HEK293T (cell line): ENCODE measurements around the gene SCNN1A.

ENCODE experiments used
- CTCF ChIA-PET: fragments of 350-600 bp; formaldehyde crosslinking; extraction: SDS; loops from one replicate; lab custom pipeline; 2021; ENCODE audit warnings: antibody characterized with exemption, inconsistent platforms; lab: Yijun Ruan, JAX
- POLR2A ChIA-PET: fragments of 350-600 bp; formaldehyde crosslinking; extraction: SDS; loops from one replicate; lab custom pipeline; 2020; ENCODE audit warnings: antibody characterized with exemption, inconsistent platforms; lab: Yijun Ruan, JAX
- DNase-seq: peaks from one replicate; pipeline ENCODE4 v3.0.0; 2012; ENCODE audit warnings: mixed read lengths; ENCODE audit errors: extremely low spot score
- ARNT ChIP-seq: fragments of 450-650 bp; IDR thresholded peaks from 2 replicates; pipeline ENCODE4 v1.6.1; 2017; ENCODE audit warnings: mild to moderate bottlenecking
- BHLHE40 ChIP-seq: fragments of 450-650 bp; IDR thresholded peaks from 2 replicates; pipeline ENCODE4 v1.6.1; 2016; ENCODE audit warnings: mild to moderate bottlenecking, moderate library complexity, borderline replicate concordance
- CTBP1 ChIP-seq: fragments of 450-650 bp; IDR thresholded peaks from 2 replicates; pipeline ENCODE4 v1.6.1; 2016; ENCODE audit warnings: borderline replicate concordance
- ELF4 ChIP-seq: fragments of 450-650 bp; IDR thresholded peaks from 2 replicates; pipeline ENCODE4 v1.6.1; 2017; ENCODE audit warnings: antibody characterized with exemption
- FOXA1 ChIP-seq: fragments of 450-650 bp; IDR thresholded peaks from 2 replicates; pipeline ENCODE4 v1.6.1; 2016; ENCODE audit warnings: mild to moderate bottlenecking
- FOXK2 ChIP-seq: fragments of 450-650 bp; IDR thresholded peaks from 2 replicates; pipeline ENCODE4 v1.6.1; 2016; ENCODE audit warnings: mild to moderate bottlenecking
- FOXM1 ChIP-seq: fragments of 450-650 bp; IDR thresholded peaks from 2 replicates; pipeline ENCODE4 v1.6.1; 2017; ENCODE audit warnings: mild to moderate bottlenecking, borderline replicate concordance
- HDGF ChIP-seq: fragments of 450-650 bp; IDR thresholded peaks from 2 replicates; pipeline ENCODE4 v1.6.1; 2017; ENCODE audit warnings: antibody characterized with exemption, borderline replicate concordance
- L3MBTL2 ChIP-seq: fragments of 450-650 bp; conservative IDR thresholded peaks from 2 replicates; pipeline ENCODE4 v1.6.1; 2016; ENCODE audit warnings: mild to moderate bottlenecking
- LEF1 ChIP-seq: fragments of 450-650 bp; IDR thresholded peaks from 2 replicates; pipeline ENCODE4 v1.6.1; 2017; ENCODE audit warnings: mild to moderate bottlenecking, borderline replicate concordance
- NFRKB ChIP-seq: fragments of 450-650 bp; IDR thresholded peaks from 2 replicates; pipeline ENCODE4 v1.6.1; 2016; ENCODE audit warnings: mild to moderate bottlenecking, moderate library complexity
- SP1 ChIP-seq: fragments of 450-650 bp; IDR thresholded peaks from 2 replicates; pipeline ENCODE4 v1.6.1; 2017
- SUZ12 ChIP-seq: fragments of 450-650 bp; IDR thresholded peaks from 2 replicates; pipeline ENCODE4 v1.6.1; 2016; ENCODE audit warnings: mild to moderate bottlenecking
- TARDBP ChIP-seq: fragments of 450-650 bp; IDR thresholded peaks from 2 replicates; pipeline ENCODE4 v1.6.1; 2016
- ZNF384 ChIP-seq: fragments of 450-650 bp; IDR thresholded peaks from 2 replicates; pipeline ENCODE4 v1.6.1; 2016
- TF ChIP-seq, protein P1 (sequence below): fragments of 450-650 bp; IDR thresholded peaks from 2 replicates; pipeline ENCODE4 v1.6.1; 2016

SCNN1A gene

GRCh38 chr12:6380141-6381121, 5.1 kb upstream of the SCNN1A start:
- TF ChIP-seq CTBP1 (no peak), SUZ12 (no peak), ZNF384 (no peak), ARNT (no peak), L3MBTL2 (no peak), TARDBP (no peak), FOXM1 (no peak), BHLHE40 (no peak), ELF4 (no peak), FOXK2 (no peak), SP1 (no peak), FOXA1 (no peak), LEF1 (no peak), NFRKB (no peak), HDGF (no peak)
- TF ChIP-seq, protein P1, sequence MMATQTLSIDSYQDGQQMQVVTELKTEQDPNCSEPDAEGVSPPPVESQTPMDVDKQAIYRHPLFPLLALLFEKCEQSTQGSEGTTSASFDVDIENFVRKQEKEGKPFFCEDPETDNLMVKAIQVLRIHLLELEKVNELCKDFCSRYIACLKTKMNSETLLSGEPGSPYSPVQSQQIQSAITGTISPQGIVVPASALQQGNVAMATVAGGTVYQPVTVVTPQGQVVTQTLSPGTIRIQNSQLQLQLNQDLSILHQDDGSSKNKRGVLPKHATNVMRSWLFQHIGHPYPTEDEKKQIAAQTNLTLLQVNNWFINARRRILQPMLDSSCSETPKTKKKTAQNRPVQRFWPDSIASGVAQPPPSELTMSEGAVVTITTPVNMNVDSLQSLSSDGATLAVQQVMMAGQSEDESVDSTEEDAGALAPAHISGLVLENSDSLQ: no peak
- POLR2A ChIA-PET: interaction anchor here (2.6 kb wide), 1 partner anchor 10 kb away, joined by 5 read pairs; no protein-coding TSS in a partner anchor
- CTCF ChIA-PET: no interaction called here
- DNase-seq: no peak

GRCh38 chr12:6378709-6379472, 3.5 kb upstream of the SCNN1A start:
- TF ChIP-seq FOXK2 (no peak), BHLHE40 (no peak), ELF4 (no peak), SUZ12 (no peak)
- TF ChIP-seq, protein P1: no peak
- CTCF ChIA-PET: no interaction called here
- POLR2A ChIA-PET: interaction anchor here (1.1 to 1.5 kb wide), 2 partner anchors 37 to 43 kb away, joined by 3 read pairs; partner anchors contain the start of gene TNFRSF1A
- no peak for DNase-seq

DNA sequence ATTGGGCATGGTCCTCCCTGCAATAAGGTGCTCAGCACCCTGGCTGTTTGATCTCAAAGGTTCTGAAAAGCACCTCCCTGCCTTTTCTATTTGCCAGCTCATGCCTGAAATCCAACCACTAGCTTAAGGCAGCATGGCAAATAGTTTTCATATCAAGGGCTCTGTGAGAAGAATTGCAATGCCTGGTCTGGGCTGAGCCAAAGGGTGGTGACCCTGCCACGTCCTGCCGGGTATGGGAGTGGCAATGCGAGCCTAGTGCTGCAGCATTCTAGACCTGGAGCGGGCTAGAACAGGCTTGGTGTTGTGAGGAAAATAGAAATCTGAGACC, 2.3 kb upstream of the SCNN1A start:
- DNase-seq: no peak
- ChIA-PET POLR2A (interaction anchor here (0.9 to 1.5 kb wide), 2 partner anchors 15 to 36 kb away, joined by 3 read pairs; partner anchors contain the start of gene TNFRSF1A), CTCF (no interaction called here)
- no peak for TF ChIP-seq SUZ12
- no peak for TF ChIP-seq LEF1
- TF ChIP-seq ARNT: no peak
- TF ChIP-seq SP1: no peak
- no peak for TF ChIP-seq CTBP1
- TF ChIP-seq, protein P1: no peak
- no peak for TF ChIP-seq FOXK2
- TF ChIP-seq BHLHE40: no peak
- TF ChIP-seq ZNF384: no peak
- no peak for TF ChIP-seq HDGF
- TF ChIP-seq FOXM1: no peak
- TF ChIP-seq TARDBP: no peak
- no peak for TF ChIP-seq L3MBTL2
- TF ChIP-seq FOXA1: no peak
- TF ChIP-seq NFRKB: no peak
- no peak for TF ChIP-seq ELF4

- POLR2A ChIA-PET: interaction anchor here (0.9 to 1.5 kb wide), 2 partner anchors 15 to 35 kb away, joined by 3 read pairs; partner anchors contain the start of gene TNFRSF1A
- no peak for TF ChIP-seq FOXK2
- TF ChIP-seq ARNT: no peak
- no peak for TF ChIP-seq HDGF
- TF ChIP-seq SP1: no peak
- TF ChIP-seq NFRKB: no peak
- TF ChIP-seq ELF4: no peak
- no peak for TF ChIP-seq TARDBP
- no peak for TF ChIP-seq SUZ12
- no peak for TF ChIP-seq L3MBTL2
Observed at GRCh38 chr12:6376870-6377666, 1.7 kb upstream of the SCNN1A start.

More at GRCh38 chr12:6376870-6377666, 1.7 kb upstream of the SCNN1A start:
- DNase-seq: no peak
- CTCF ChIA-PET: no interaction called here
